Mucosa of descending colon (tissue), 3 donors: ENCODE results near the gene COPG2. TPM values are rescaled to one million over a fixed set of nuclear protein-coding genes. Genes with fewer than 3 reads are reported as not detected.
"Not testable (repeated sequence)": the region's sequence is repeated elsewhere in the genome, so short reads cannot be mapped to it uniquely, and the experiment has no call there.

ENCODE experiments used
- ATAC-seq: fragments of 200-7000 bp; cut with Tn5 transposase; one replicate; pipeline ENCODE4 v1.9.1; 2020; ENCODE audit warnings: mild to moderate bottlenecking, moderate library complexity
- DNase-seq, 3 donors: peaks; one replicate each; pipeline ENCODE4 v3.0.0-alpha.2; 2020
- H3K36me3 ChIP-seq: fragments of 200-600 bp; one replicate; pipeline ENCODE4 v1.8.0; 2021; ENCODE audit warnings: low read depth, mild to moderate bottlenecking
- H3K4me1 ChIP-seq: fragments of 200-600 bp; one replicate; pipeline ENCODE4 v1.8.0; 2021; ENCODE audit warnings: low read depth, mild to moderate bottlenecking
- H3K4me3 ChIP-seq: fragments of 200-600 bp; one replicate; pipeline ENCODE4 v1.8.0; 2021; ENCODE audit warnings: mild to moderate bottlenecking
- H3K9me3 ChIP-seq: fragments of 200-600 bp; one replicate; pipeline ENCODE4 v1.8.0; 2021; ENCODE audit warnings: mild to moderate bottlenecking
- intact Hi-C, 2 donors: fragments of 100-400 bp; cut with DNase I in 1 of 2; cut with micrococcal nuclease in 1 of 2; formaldehyde crosslinking; loops; one replicate each; pipeline versions ENCODE4 v1.11.0 to v1.11.1; 2022; cut with DNase I, micrococcal nuclease
- total RNA-seq, 3 donors: library from RNA; stranded (reverse); fragmentation: NEBNext Ultra II Directional in 2 of 3; extraction: Animal tissue kit (Norgen Biotek cat#: 25700) in 2 of 3; gene quantifications; one replicate each; pipeline versions ENCODE4 v1.2.1 to v1.2.4, GENCODE V29; 2021 to 2023
- TF ChIP-seq, protein P1 (sequence below): fragments of 200-600 bp; IDR thresholded peaks from one replicate; pipeline ENCODE4 v1.8.0; 2022; ENCODE audit warnings: antibody characterized with exemption, mild to moderate bottlenecking
- donor health status: DM: no; HTN: no; CAD: no; lungs with moderate emphysema.
- donor health status: DM: no; HTN: no; CAD: no.
- donor health status: DM: no; HTN: yes; CAD: no.

The COPG2 gene
- total RNA-seq, 3 donors from 2014 or later = 13.8 to 20.2 (median 16.2) TPM

DNA sequence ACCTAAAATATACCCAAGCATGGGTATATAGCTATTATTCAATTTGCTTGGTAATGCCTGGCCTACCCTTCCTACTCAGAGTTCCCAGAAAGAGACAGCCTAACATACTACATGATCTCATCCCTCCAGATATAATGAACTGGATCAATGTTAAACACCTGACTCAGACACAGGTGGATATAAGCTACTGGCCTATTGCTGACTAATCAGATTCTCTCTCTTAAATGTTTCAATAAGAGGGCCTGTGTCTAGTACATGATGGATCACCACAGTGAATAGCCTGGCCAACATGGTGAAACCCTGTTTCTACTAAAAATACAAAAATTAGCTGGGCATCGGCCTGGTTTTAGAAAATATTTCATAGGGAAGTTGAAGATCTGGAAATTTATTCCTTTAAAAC is 54.1 kb downstream of the COPG2 start:
- DNase-seq = no peak
- Histone ChIP-seq H3K4me1 (no peaks in the 10 kb centered on the region), H3K36me3 (no peaks in the 10 kb centered on the region), H3K9me3 (no peaks in the 10 kb centered on the region), H3K4me3 (no peak overlapping the region)
- TF ChIP-seq, protein P1, sequence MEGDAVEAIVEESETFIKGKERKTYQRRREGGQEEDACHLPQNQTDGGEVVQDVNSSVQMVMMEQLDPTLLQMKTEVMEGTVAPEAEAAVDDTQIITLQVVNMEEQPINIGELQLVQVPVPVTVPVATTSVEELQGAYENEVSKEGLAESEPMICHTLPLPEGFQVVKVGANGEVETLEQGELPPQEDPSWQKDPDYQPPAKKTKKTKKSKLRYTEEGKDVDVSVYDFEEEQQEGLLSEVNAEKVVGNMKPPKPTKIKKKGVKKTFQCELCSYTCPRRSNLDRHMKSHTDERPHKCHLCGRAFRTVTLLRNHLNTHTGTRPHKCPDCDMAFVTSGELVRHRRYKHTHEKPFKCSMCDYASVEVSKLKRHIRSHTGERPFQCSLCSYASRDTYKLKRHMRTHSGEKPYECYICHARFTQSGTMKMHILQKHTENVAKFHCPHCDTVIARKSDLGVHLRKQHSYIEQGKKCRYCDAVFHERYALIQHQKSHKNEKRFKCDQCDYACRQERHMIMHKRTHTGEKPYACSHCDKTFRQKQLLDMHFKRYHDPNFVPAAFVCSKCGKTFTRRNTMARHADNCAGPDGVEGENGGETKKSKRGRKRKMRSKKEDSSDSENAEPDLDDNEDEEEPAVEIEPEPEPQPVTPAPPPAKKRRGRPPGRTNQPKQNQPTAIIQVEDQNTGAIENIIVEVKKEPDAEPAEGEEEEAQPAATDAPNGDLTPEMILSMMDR = no peak
- intact Hi-C loops = no loop called here
- ATAC-seq = no peak

DNA sequence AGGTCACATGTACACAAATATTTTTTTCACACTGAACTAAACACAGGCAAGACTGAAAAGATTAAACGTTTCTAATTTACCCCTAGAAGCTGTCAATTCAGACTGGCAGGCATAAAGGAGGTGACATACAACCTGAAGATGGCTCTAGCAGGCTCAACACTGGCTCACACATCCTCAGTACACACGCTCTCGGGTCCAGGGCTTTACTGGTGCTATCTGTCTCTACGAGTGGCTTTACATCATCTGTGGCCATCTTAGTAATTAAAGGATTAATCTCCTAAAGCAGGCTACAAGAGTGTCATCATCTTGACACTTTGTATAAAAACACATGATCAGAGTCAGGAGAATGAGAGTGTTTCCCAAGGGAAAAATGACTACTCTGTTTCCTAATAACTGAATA is 57.3 kb downstream of the COPG2 start:
- Histone ChIP-seq H3K4me1 (no peaks in the 10 kb centered on the region), H3K36me3 (no peaks in the 10 kb centered on the region), H3K4me3 (no peak overlapping the region), H3K9me3 (no peaks in the 10 kb centered on the region)
- intact Hi-C loops = no loop called here
- DNase-seq (no peak), ATAC-seq (no peak)
- TF ChIP-seq, protein P1 = no peak

DNA sequence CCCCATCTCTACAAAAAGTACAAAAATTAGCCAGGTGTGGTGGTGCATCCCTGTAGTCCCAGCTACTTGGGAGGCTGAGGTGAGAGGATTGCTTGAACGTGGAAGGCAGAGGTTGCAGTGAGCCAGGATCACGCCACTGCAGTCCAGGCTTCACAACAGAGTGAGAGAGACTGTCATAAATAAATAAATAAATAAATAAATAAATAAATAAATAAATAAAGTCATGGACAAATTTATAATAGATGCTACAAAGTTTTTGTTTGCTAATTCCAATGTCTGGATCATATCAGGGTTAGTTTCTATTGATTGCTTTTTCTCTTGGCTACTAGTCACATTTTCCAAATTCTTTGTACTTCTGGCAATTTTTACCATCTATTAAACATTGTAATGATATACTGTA is 61.5 kb downstream of the COPG2 start:
- ATAC-seq, H3K9me3 ChIP-seq, intact Hi-C loops, DNase-seq, H3K36me3 ChIP-seq, H3K4me1 ChIP-seq, H3K4me3 ChIP-seq: not testable (repeated sequence)

DNA sequence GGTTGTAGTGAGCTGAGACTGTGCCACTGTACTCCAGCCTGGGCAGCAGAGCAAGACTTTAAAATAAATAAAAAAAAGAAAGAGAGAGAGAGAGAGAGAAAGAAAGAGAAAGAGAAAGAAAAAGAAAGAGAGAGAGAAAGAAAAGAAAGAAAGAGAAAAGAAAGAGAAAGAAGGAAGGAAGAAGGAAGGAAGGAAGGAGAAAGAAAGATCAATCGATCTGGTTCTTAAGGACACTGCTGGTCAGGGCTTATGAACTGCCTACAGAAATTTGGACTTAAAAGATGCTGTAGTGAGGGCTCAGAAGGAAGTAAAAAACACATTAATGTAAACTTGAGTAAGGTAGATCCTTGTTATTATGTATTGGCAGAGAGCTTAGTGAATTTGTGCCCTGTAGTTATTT is 62.4 kb downstream of the COPG2 start:
- ATAC-seq (no peak), DNase-seq (no peak)
- H3K4me1 ChIP-seq = no peaks in the 10 kb centered on the region
- intact Hi-C loops = no loop called here
- H3K9me3 ChIP-seq = no peaks in the 10 kb centered on the region
- no peaks in the 10 kb centered on the region for H3K36me3 ChIP-seq
- H3K4me3 ChIP-seq = no peak overlapping the region
- TF ChIP-seq, protein P1 = no peak

DNA sequence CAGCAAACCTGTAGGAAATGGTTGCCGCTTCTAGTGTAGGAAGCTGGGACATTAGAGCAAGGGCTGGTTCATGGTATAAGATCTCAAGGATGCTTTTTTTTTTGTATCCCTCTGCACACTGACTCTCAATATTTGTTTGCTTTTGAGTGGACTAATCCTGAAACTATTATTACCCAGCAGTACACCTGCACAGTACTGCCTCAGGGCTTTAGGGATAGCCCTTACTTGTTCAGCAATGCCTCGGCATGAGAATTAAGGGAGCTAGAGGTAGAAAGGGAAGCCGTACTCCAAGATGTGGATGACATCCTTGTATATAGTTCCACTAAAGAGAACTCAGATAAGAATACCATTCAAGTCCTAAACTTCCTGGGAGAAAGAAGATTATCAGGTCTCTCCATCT is 70.5 kb downstream of the COPG2 start:
- H3K4me1 ChIP-seq = no peaks in the 10 kb centered on the region
- DNase-seq = no peak
- no peaks in the 10 kb centered on the region for H3K9me3 ChIP-seq
- H3K36me3 ChIP-seq = no peaks in the 10 kb centered on the region
- TF ChIP-seq, protein P1 = no peak
- no peak overlapping the region for H3K4me3 ChIP-seq
- no peak for ATAC-seq
- intact Hi-C loops = no loop called here

DNA sequence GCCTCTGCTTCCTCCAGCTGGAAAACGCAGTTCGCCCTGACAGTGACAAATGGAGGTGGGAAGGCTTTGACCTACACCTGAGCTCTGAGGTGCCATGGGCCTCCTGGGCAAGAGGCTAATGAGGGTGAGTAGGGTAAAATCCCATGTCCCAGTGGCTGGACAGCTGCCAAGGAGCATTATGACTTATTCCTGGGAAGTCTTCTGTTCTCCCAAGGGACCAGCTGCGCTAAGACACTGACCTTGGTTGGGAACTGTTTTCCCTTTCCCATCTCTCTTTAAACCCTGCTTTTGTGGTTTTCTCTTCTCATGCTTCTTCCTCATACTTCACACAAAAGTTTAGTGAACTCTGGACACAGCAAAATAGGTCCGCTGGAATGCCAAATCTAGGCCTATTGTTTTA is 72.6 kb downstream of the COPG2 start:
- intact Hi-C loops = no loop called here
- Histone ChIP-seq H3K4me1 (no peaks in the 10 kb centered on the region), H3K36me3 (no peaks in the 10 kb centered on the region), H3K9me3 (no peaks in the 10 kb centered on the region), H3K4me3 (no peak overlapping the region)
- TF ChIP-seq, protein P1 = no peak
- ATAC-seq (no peak), DNase-seq (peak in 1 of 3 donors; percentile 1)
